ENCODE measurements around the gene APOA1.

The APOA1 gene

GRCh38 chr11:116837231-116838091 is at the start of gene APOA1:
Gene APOA1 (minus strand): TSS chr11:116837622. CDS start chr11:116837387, 235 bp downstream.
- Histone ChIP-seq H3K4me3 (no peak within 1 kb of the TSS), H3K27ac (peak within 1 kb of the TSS in 2 of 21 experiments; percentile 47 to 63)

- Histone ChIP-seq H3K4me3 (no peak overlapping the region), H3K27ac (no peak overlapping the region)
Measured at GRCh38 chr11:116885951-116886655, 48.7 kb upstream of the APOA1 start.

DNA sequence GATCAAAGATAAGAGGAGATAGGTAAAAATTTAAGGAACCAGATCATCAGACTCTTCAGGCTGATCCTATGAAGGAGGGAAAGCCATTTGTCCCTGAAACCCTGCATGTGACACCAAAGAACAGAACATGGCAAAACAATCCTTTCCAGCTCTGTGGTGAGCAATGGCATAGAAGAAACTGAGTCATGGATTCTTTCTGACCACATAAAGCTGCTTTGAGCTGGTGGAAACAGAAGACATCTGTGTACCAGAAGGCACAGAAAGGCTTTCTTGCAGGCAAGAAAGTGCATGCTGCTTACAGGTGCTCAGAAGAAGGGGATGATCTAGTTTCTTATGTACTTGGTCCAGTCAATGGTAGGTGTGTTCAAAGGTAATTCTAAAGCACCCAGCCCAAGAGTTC is 45.0 kb upstream of the APOA1 start:
- H3K4me3 ChIP-seq, result no peak overlapping the region
- H3K27ac ChIP-seq, result peak overlapping the region in 2 of 21 experiments; percentile 12 to 41

DNA sequence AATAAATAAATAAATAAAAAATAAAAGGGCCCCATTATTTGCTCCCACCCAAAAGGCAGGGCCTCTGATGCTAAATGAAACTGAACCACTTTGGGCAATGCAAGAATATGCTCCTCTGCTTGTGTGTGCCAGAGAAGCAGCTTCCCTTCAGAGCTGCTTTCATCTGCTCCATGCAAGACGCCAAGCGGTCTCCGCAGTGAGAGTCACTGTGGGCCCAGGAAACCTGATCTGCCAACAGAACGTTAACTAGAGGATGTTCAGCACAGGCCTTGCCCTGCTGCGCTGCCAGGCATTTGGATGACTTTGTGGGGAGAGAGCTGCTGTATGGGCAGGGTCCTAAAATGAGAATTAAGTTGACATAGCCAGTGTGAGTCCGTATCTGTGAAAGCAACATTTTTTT is 43.7 kb upstream of the APOA1 start:
- Histone ChIP-seq H3K4me3 (no peak overlapping the region), H3K27ac (peak overlapping the region in 2 of 21 experiments; percentile 17 to 41)

GRCh38 chr11:116879800-116880625 is 42.6 kb upstream of the APOA1 start:
- H3K27ac ChIP-seq, result peak overlapping the region in 2 of 21 experiments; percentile 26 to 41
- H3K4me3 ChIP-seq, result no peak overlapping the region

GRCh38 chr11:116876656-116877055 is 39.2 kb upstream of the APOA1 start:
- Histone ChIP-seq H3K27ac (peak overlapping the region in 1 of 21 experiments; percentile 26), H3K4me3 (no peak overlapping the region)

DNA sequence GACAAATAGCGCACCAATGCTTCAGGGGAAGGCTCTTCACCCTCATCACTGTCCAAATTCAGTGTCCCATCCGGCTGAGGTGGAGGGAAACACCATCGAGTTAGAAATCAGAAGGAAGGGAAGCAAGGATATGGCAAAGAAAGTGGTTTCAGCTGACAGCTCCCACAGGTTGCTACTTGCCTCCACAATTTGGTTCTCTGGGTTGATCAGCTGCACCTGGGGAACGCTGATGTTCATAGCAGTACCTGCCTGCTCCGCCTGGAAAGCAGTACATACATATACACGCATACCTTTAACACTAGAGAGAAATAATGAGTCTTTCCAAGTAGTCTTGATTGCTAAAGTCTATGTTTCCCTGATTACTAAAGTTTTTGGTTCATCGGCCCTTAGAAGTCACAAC is 37.8 kb upstream of the APOA1 start:
- Histone ChIP-seq H3K4me3 (no peak overlapping the region), H3K27ac (peak overlapping the region in 1 of 21 experiments; percentile 11)

- Histone ChIP-seq H3K4me3 (no peak overlapping the region), H3K27ac (no peak overlapping the region)
Measured at GRCh38 chr11:116874251-116874650, 36.8 kb upstream of the APOA1 start.

GRCh38 chr11:116873381-116873780 is 36.0 kb upstream of the APOA1 start:
- Histone ChIP-seq H3K27ac (peak overlapping the region in 1 of 21 experiments; percentile 14), H3K4me3 (no peak overlapping the region)

- Histone ChIP-seq H3K4me3 (no peak overlapping the region), H3K27ac (peak overlapping the region in 8 of 21 experiments; percentile 9 to 56 (median 42))
Measured at GRCh38 chr11:116871248-116871647, 33.8 kb upstream of the APOA1 start.

- peak overlapping the region in 1 of 21 experiments; percentile 36 for H3K27ac ChIP-seq
- H3K4me3 ChIP-seq, result no peak overlapping the region
Measured at GRCh38 chr11:116870054-116870453, 32.6 kb upstream of the APOA1 start.

- Histone ChIP-seq H3K4me3 (no peak overlapping the region), H3K27ac (no peak overlapping the region)
Measured at GRCh38 chr11:116869610-116870009, 32.2 kb upstream of the APOA1 start.

- no peak overlapping the region for H3K4me3 ChIP-seq
- H3K27ac ChIP-seq, result no peak overlapping the region
Measured at GRCh38 chr11:116868066-116868465, 30.6 kb upstream of the APOA1 start.

- Histone ChIP-seq H3K27ac (no peak overlapping the region), H3K4me3 (no peak overlapping the region)
Measured at GRCh38 chr11:116867619-116868018, 30.2 kb upstream of the APOA1 start.

DNA sequence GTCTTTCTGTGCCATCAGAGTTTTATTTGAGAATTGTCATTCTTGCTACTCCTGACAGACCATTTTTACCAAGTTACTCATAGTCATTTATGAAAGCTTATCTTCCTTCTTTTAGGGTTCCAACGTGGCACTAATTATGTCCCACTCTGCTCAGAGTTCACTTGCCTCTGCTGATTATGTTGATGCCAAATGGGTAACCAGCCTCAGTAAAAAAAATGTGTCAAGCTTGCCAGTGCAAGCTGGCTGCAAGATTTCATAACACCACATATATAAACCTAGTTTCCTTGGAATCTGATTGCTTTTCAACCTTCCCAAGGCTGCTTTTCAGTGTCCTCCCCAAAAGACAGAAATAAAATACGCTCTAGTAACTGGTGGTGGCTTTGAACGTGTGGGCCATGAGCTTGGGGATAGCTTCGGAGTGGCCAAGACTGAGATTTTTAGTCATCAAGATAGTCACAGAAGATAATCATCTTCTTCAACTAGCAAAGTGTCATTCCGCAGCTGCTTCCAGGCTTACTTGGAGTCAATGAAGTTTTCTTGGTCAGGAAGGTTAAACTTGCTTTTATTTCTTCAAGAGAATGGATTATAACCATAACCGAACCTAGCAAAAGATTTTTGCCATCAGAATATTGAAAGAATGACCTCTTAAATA is 29.5 kb upstream of the APOA1 start:
- Histone ChIP-seq H3K4me3 (no peak overlapping the region), H3K27ac (no peak overlapping the region)

- H3K4me3 ChIP-seq, result no peak overlapping the region
Measured at GRCh38 chr11:116865696-116866095, 28.3 kb upstream of the APOA1 start.

DNA sequence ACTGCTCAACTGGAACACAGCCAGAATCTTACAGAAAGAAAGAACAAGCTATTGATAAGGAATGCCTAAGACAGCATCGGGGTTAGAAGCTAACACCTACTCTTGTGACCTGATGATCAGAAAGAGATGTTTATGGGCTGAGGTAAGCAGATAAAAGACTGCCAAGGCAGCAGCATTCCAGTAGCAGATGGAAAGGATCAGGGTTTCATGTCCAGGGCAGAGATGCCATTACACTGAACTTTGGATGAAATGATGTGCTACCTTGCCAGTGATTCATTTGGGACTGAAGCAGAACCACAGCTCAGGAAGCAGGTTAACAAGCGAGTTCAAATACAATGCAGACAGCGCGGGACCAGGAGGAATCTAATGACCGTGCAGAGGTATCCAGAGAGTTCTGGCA is 27.1 kb upstream of the APOA1 start:
- H3K4me3 ChIP-seq, result no peak overlapping the region
- H3K27ac ChIP-seq, result no peak overlapping the region

More at GRCh38 chr11:116865696-116866095, 28.3 kb upstream of the APOA1 start:
- H3K27ac ChIP-seq, result peak overlapping the region in 2 of 21 experiments; percentile 14 to 21

GRCh38 chr11:116862951-116863350 is 25.5 kb upstream of the APOA1 start:
- no peak overlapping the region for H3K27ac ChIP-seq
- no peak overlapping the region for H3K4me3 ChIP-seq

GRCh38 chr11:116862185-116862584 is 24.8 kb upstream of the APOA1 start:
- no peak overlapping the region for H3K4me3 ChIP-seq
- no peak overlapping the region for H3K27ac ChIP-seq
